ENCODE measurements around the gene BCL6. TPM values are rescaled to one million over a fixed set of nuclear protein-coding genes. Genes with fewer than 3 reads are reported as not detected.

The BCL6 gene
- total and polyA plus RNA-seq, 10 of the 15 experiments (the other 5 are each of a cell fraction or from before 2014, with no cell fraction given), result 0.04 to 0.85 (median 0.15) TPM

GRCh38 chr3:187740421-187741399 lies 4.6 kb downstream of the BCL6 start (continued):
- TF ChIP-seq MLLT1 (IDR thresholded peaks at IDR 0.05), result no peak
- no peak for TF ChIP-seq BMI1 (IDR thresholded peaks at IDR 0.05; ENCODE audit: borderline replicate concordance)
- TF ChIP-seq SMC3 (IDR thresholded peaks at IDR 0.05; ENCODE audit: borderline replicate concordance, low read length), result peak; percentile 63
- TF ChIP-seq CBX5 (IDR thresholded peaks at IDR 0.05; ENCODE audit: low read depth), result no peak
- TF ChIP-seq HDAC6 (IDR thresholded peaks at IDR 0.05; ENCODE audit: unreplicated experiment), result no peak
- no peak for TF ChIP-seq NR2C1 (IDR thresholded peaks at IDR 0.05)
- TF ChIP-seq RUNX3 (IDR thresholded peaks at IDR 0.05; ENCODE audit: low read length), result peak; percentile 60
- no peak for TF ChIP-seq RELB (IDR thresholded peaks at IDR 0.05; ENCODE audit: low read depth)
- peak; percentile 18; the same call in 1 of the 2 replicates for TF ChIP-seq SMARCA5 (IDR thresholded peaks at IDR 0.05)
- no peak for TF ChIP-seq NFYA (IDR thresholded peaks at IDR 0.05; ENCODE audit: borderline replicate concordance, low read depth, low read length)
- TF ChIP-seq PML (IDR thresholded peaks at IDR 0.05; ENCODE audit: low read length), result no peak
- TF ChIP-seq SPI1 (IDR thresholded peaks at IDR 0.05; ENCODE audit: borderline replicate concordance, insufficient read depth, low read depth, low read length), result no peak
- TF ChIP-seq ATF3 (IDR thresholded peaks at IDR 0.05; ENCODE audit: borderline replicate concordance, extremely low read depth, low read depth, low read length), result no peak
- no peak for TF ChIP-seq NFXL1 (IDR thresholded peaks at IDR 0.05; ENCODE audit: borderline replicate concordance)
- no peak for TF ChIP-seq CHD2 (IDR thresholded peaks at IDR 0.05; ENCODE audit: borderline replicate concordance, low read depth, low read length)
- no peak for TF ChIP-seq NFYB (IDR thresholded peaks at IDR 0.05; ENCODE audit: insufficient read depth, low read depth, low read length)
- TF ChIP-seq SIN3A (IDR thresholded peaks at IDR 0.05; ENCODE audit: low read depth, low read length), result no peak
- TF ChIP-seq JUND (IDR thresholded peaks at IDR 0.05; ENCODE audit: low read depth, low read length), result no peak
- TF ChIP-seq USF1 (IDR thresholded peaks at IDR 0.05; ENCODE audit: borderline replicate concordance, extremely low read length, insufficient read depth, low read depth, low read length), result no peak
- TF ChIP-seq MYC (IDR thresholded peaks at IDR 0.05; ENCODE audit: insufficient read depth, insufficient read length, insufficient replicate concordance, low read length, severe bottlenecking), result no peak
